SK-N-SH (cell line): ENCODE data around the gene VWDE.

Experiments used
- EP300 ChIP-seq, 2 experiments: IDR thresholded peaks; 2 replicates each; pipeline versions ENCODE4 v1.4.0 to v1.6.1; 2012; ENCODE audit warnings: borderline replicate concordance in 1 of 2, low read depth in 1 of 2, low read length in 1 of 2
- POLR2AphosphoS5 ChIP-seq: IDR thresholded peaks from 2 replicates; pipeline ENCODE4 v1.6.1; 2012; ENCODE audit warnings: low read depth, low read length
- TF ChIP-seq, protein P1 (sequence below): IDR thresholded peaks from 2 replicates; pipeline ENCODE4 v1.6.1; 2012; ENCODE audit warnings: mild to moderate bottlenecking, low read depth, low read length, moderate library complexity

- TF ChIP-seq, protein P1, sequence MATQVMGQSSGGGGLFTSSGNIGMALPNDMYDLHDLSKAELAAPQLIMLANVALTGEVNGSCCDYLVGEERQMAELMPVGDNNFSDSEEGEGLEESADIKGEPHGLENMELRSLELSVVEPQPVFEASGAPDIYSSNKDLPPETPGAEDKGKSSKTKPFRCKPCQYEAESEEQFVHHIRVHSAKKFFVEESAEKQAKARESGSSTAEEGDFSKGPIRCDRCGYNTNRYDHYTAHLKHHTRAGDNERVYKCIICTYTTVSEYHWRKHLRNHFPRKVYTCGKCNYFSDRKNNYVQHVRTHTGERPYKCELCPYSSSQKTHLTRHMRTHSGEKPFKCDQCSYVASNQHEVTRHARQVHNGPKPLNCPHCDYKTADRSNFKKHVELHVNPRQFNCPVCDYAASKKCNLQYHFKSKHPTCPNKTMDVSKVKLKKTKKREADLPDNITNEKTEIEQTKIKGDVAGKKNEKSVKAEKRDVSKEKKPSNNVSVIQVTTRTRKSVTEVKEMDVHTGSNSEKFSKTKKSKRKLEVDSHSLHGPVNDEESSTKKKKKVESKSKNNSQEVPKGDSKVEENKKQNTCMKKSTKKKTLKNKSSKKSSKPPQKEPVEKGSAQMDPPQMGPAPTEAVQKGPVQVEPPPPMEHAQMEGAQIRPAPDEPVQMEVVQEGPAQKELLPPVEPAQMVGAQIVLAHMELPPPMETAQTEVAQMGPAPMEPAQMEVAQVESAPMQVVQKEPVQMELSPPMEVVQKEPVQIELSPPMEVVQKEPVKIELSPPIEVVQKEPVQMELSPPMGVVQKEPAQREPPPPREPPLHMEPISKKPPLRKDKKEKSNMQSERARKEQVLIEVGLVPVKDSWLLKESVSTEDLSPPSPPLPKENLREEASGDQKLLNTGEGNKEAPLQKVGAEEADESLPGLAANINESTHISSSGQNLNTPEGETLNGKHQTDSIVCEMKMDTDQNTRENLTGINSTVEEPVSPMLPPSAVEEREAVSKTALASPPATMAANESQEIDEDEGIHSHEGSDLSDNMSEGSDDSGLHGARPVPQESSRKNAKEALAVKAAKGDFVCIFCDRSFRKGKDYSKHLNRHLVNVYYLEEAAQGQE: no peak
- TF ChIP-seq EP300 (IDR thresholded peaks at IDR 0.05; ENCODE audit: borderline replicate concordance in 1 of 2, low read depth in 1 of 2, low read length in 1 of 2) (no peak), POLR2AphosphoS5 (no peak)
Observed at GRCh38 chr7:12303495-12303894, 100.2 kb downstream of the VWDE start.
